HUES48 (cell line): Measurements from ENCODE around the gene ARHGAP31.
"Not testable (repeated sequence)": the region's sequence is repeated elsewhere in the genome, so short reads cannot be mapped to it uniquely, and the experiment has no call there.

ENCODE experiments used
- H3K27ac ChIP-seq: one replicate; pipeline ENCODE4 v1.7.0; 2013; ENCODE audit warnings: low read depth, low read length, inconsistent platforms
- H3K27me3 ChIP-seq: 2 replicates; pipeline ENCODE4 v1.6.1; 2013; ENCODE audit warnings: mild to moderate bottlenecking, low read length; ENCODE audit not compliant: control insufficient read depth, insufficient read depth
- H3K36me3 ChIP-seq: 2 replicates; pipeline ENCODE4 v1.6.1; 2013; ENCODE audit warnings: low read length; ENCODE audit not compliant: control insufficient read depth, insufficient read depth
- H3K4me1 ChIP-seq: 2 replicates; pipeline ENCODE4 v1.6.1; 2013; ENCODE audit warnings: mild to moderate bottlenecking, low read length; ENCODE audit not compliant: control insufficient read depth, insufficient read depth
- H3K4me3 ChIP-seq: 2 replicates; pipeline ENCODE4 v1.5.1; 2013; ENCODE audit warnings: mild to moderate bottlenecking, low read depth, low read length
- H3K9ac ChIP-seq: 2 replicates; pipeline ENCODE4 v1.6.1; 2013; ENCODE audit warnings: mild to moderate bottlenecking, low read depth, low read length, moderate library complexity
- H3K9me3 ChIP-seq: 2 replicates; pipeline ENCODE4 v1.6.1; 2013; ENCODE audit warnings: low read length; ENCODE audit not compliant: control insufficient read depth, insufficient read depth

ARHGAP31 gene

DNA sequence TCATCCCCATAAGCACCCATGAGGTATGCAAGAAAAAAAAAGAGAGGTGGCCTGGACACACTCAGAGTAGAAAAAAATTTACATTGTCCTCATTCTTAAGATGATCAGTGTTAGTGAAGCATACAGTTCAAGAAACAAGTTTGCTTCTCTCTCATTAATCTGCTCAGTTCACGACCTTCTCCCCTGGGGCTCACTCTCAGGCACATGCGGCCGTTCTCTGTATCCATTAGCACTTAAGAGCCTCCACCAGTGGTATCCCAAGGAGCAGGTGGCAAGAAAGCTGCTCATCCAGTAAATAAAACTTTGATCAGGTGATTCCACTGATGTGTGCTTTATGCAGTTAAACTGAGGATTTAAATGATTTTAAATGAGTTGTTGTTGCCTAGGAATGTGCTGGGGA lies 57.4 kb downstream of the ARHGAP31 start:
- Histone ChIP-seq H3K27ac (no peak overlapping the region), H3K4me1 (peaks cover 54% of the 10 kb centered on the region), H3K4me3 (no peak overlapping the region), H3K9me3 (no peaks in the 10 kb centered on the region), H3K27me3 (peaks cover 4% of the 10 kb centered on the region; the same call in 1 of the 2 replicates), H3K9ac (no peak overlapping the region), H3K36me3 (no peaks in the 10 kb centered on the region)

DNA sequence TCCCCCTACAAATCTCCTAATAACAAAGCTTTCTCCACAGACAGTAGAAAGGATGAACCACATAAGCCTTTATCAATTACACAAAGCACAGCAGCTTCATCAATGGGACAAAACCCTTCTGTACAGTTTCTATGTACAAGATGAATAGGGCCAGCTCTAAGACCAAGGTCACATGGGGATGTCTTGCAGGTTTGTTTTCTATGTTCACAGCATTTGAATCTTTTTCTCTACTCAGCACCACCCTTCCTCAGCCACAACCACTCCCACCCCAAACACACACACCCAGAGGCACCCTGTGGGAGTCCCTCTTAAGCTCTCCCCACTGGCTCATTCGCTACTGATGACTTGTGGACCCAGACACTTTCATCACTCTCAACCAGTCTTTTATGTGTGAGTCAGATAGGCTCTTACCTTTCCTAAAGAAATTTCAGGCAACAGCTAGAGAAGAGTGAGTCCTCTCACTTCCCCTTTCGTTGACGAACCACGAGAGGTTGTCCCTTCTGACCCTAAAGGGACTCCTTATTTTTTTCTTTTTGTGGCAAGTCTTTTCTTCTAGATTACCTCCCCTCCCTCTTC lies 57.9 kb downstream of the ARHGAP31 start:
- Histone ChIP-seq H3K27me3 (peaks cover 4% of the 10 kb centered on the region; the same call in 1 of the 2 replicates), H3K36me3 (no peaks in the 10 kb centered on the region), H3K9me3 (no peaks in the 10 kb centered on the region), H3K27ac (peak overlapping the region; percentile 15), H3K4me1 (peaks cover 51% of the 10 kb centered on the region), H3K9ac (no peak overlapping the region), H3K4me3 (no peak overlapping the region)

DNA sequence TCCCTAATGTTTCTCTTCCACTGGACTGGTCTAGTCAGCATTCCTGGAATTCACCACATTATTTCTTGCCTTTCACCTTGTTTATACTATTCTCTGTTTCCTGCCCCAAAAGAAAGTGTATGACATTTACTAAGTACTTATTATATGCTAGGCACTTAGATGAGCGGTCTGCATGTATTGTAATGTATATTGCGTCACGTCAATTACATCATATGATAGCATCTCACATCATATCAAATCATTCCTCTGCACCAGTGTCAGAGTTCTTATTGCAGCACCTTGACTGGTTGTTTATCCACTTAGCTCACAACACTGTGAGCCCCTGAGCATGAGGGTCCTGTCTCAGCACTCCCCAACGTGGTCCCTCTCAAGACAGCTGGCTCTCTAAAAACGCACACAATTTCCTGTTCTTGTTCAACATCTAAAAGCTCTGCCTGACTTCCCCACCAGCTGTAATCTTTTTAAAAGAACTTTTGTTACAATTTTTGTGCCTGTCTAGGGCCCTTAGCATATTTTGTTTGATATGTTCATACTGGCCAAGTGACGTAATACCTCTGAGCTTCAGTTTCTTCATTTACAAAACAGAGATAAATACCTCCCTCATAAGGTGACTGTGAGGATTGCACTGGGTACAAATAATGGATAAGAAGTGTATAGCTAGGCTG lies 58.8 kb downstream of the ARHGAP31 start:
- Histone ChIP-seq H3K36me3 (no peaks in the 10 kb centered on the region), H3K4me3 (no peak overlapping the region), H3K27me3 (no peaks in the 10 kb centered on the region), H3K4me1 (peaks cover 53% of the 10 kb centered on the region), H3K9ac (no peak overlapping the region; the same call in 1 of the 2 replicates), H3K9me3 (no peaks in the 10 kb centered on the region), H3K27ac (no peak overlapping the region)

DNA sequence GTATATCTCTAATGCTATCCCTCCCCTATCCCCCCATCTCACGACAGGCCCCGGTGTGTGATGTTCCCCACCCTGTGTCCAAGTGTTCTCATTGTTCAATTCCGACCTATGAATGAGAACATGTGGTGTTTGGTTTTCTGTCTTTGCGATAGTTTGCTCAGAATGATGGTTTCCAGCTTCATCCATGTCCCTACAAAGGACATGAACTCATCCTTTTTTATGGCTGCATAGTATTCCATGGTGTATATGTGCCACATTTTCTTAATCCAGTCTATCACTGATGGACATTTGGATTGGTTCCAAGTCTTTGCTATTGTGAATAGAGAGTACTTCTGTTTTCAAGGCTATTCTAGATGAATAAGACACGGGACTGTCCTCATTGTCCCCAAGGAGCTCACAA lies 61.4 kb downstream of the ARHGAP31 start:
- H3K36me3 ChIP-seq, H3K27me3 ChIP-seq, H3K27ac ChIP-seq, H3K4me3 ChIP-seq, H3K9ac ChIP-seq, H3K9me3 ChIP-seq: not testable (repeated sequence)
- H3K4me1 ChIP-seq: peaks cover 45% of the 10 kb centered on the region

DNA sequence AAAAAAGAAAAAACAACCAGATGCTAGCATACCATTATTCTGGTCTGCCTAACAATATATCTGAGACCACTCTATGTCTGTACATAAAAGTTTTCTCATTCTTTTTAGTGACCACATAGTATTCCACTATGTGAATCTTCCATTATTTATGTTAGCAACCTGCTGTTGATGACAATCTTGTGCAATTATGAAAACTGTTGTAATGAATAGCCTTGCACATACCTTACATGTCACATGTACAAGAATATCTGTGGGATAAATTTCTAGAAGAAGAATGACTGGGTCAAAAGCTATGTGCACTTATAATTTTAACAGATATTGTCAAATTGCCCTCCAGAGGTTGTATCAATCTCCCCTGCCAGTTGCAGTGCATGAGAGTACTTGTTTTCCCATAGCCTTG lies 62.5 kb downstream of the ARHGAP31 start:
- Histone ChIP-seq H3K4me1 (peaks cover 45% of the 10 kb centered on the region), H3K36me3 (no peaks in the 10 kb centered on the region), H3K4me3 (no peak overlapping the region), H3K27ac (no peak overlapping the region), H3K9me3 (no peaks in the 10 kb centered on the region), H3K9ac (no peak overlapping the region), H3K27me3 (no peaks in the 10 kb centered on the region)

DNA sequence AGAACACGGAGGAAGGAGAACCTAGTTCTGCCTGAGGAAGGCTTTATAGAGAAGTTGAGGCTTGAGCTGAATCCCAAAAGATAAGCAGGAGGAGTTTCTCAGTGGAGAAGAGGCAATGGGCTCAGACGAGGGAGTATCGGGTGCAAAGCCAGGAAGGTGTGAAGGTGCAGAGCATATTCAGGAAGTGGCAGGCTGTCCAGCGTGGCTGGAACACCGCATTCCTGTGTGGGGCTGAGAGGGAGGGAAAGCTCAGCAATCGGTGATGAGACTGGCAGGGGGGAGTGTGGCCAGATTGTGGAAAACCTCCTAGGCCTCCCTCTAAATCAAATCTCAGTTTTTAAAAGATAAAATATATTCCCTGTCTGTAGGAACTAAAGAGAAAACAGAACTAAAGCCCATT lies 63.0 kb downstream of the ARHGAP31 start:
- no peaks in the 10 kb centered on the region for H3K27me3 ChIP-seq
- no peak overlapping the region for H3K4me3 ChIP-seq
- H3K9me3 ChIP-seq: no peaks in the 10 kb centered on the region
- no peak overlapping the region for H3K9ac ChIP-seq
- peaks cover 41% of the 10 kb centered on the region for H3K4me1 ChIP-seq
- no peaks in the 10 kb centered on the region for H3K36me3 ChIP-seq
- H3K27ac ChIP-seq: no peak overlapping the region

DNA sequence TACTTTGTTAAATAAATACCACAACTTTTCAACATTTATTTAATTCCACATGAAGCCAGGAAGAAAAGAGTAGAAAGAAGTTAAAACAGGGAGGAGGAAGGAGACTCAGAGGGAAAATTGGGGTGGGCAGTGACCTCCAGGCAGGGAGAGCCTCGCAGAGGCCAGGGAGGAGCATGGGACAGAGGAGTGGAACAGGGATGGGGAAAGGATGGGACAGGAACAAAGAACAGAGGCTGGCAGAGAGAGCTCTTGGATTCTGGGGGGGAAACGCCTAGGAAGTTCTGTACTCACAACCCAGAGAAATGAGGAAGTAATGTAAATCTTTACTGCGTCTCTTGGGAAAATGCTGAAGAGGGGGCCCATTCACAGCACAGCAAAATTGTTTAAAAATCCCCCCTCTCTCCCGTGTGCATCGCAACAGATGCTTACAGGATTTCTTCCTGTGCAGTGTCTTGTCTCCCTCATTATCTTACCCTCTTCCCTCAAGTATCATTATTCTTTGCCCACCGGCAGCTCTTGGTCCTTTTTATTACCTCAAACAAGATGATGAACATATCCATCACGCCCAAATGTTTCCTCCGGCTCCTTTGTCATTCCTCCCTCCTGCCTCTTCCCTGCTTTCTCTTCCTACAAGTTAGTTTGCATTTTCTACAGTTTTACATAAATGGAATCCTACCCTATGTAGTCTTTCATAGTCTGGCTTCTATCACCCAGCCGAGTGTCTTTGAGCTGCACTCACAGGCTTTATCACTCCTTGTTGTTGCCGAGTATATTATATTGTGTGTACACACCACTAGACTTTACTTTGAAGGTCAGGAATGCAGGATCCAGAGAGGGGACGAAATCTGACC lies 65.5 kb downstream of the ARHGAP31 start:
- H3K36me3 ChIP-seq: no peaks in the 10 kb centered on the region
- H3K9me3 ChIP-seq: no peaks in the 10 kb centered on the region
- H3K4me3 ChIP-seq: no peak overlapping the region; the same call in 1 of the 2 replicates
- no peaks in the 10 kb centered on the region for H3K27me3 ChIP-seq
- H3K9ac ChIP-seq: peak overlapping the region; percentile 37; the same call in 1 of the 2 replicates
- peaks cover 29% of the 10 kb centered on the region for H3K4me1 ChIP-seq
- H3K27ac ChIP-seq: peak overlapping the region; percentile 80

DNA sequence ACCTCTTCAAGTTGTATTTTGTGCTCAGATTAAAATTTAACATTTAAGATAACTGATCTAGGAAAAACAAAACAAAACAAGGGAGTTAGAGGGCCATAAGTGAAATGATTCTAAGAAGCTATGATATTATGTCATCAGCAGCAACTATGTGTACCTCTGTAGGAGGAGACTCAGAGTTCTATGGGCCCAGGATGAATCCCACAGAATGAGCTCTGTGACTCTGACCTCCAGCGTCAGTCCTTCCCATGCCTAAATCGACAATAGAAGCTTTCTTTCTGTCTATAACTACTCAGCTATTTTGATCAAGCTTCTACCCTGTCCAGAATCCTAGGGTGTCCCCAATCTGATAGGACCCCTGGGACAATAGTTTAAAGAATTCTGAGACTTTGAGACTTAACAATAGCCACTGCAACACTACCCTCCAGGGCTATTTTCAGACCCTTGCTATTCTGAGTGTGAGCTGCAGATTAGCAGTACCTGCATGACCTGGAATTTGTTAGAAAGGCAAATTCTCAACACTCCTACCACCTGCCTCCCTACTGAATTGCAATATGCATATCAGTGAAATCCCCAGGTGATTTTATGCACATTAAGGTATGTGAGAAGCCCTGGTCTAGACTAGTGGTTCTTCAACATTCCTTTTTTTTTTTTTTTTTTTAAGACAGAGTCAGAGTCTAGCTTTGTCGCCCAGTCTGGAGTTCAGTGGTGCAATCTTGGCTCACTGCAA lies 66.7 kb downstream of the ARHGAP31 start:
- Histone ChIP-seq H3K9ac (peak overlapping the region; percentile 4; the same call in 1 of the 2 replicates), H3K27me3 (no peaks in the 10 kb centered on the region), H3K27ac (peak overlapping the region; percentile 80), H3K4me3 (peak overlapping the region; percentile 30; the same call in 1 of the 2 replicates), H3K36me3 (no peaks in the 10 kb centered on the region), H3K9me3 (no peaks in the 10 kb centered on the region), H3K4me1 (peaks cover 33% of the 10 kb centered on the region)

DNA sequence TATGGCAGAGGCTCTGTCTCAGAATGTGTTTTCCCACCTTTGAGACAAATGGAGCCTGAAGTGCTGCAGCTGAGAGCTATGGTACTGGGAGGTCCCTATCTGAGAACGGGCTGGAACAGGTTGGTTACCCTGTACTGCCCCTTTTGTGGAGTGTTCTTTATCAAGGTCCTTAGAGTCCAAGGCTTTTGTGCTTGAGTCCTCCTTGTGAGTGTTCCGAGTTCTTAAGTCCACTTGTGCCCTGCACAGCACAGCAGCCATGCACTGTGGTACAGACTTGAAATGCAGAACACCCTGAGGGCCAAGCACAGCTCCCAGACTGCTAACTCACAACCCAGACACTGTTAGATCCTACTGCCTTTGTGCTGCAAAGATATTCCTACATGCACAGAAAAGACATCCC lies 67.8 kb downstream of the ARHGAP31 start:
- H3K27ac ChIP-seq: no peak overlapping the region
- H3K9me3 ChIP-seq: no peaks in the 10 kb centered on the region
- H3K4me3 ChIP-seq: no peak overlapping the region
- H3K4me1 ChIP-seq: peaks cover 33% of the 10 kb centered on the region
- no peak overlapping the region for H3K9ac ChIP-seq
- no peaks in the 10 kb centered on the region for H3K36me3 ChIP-seq
- no peaks in the 10 kb centered on the region for H3K27me3 ChIP-seq

DNA sequence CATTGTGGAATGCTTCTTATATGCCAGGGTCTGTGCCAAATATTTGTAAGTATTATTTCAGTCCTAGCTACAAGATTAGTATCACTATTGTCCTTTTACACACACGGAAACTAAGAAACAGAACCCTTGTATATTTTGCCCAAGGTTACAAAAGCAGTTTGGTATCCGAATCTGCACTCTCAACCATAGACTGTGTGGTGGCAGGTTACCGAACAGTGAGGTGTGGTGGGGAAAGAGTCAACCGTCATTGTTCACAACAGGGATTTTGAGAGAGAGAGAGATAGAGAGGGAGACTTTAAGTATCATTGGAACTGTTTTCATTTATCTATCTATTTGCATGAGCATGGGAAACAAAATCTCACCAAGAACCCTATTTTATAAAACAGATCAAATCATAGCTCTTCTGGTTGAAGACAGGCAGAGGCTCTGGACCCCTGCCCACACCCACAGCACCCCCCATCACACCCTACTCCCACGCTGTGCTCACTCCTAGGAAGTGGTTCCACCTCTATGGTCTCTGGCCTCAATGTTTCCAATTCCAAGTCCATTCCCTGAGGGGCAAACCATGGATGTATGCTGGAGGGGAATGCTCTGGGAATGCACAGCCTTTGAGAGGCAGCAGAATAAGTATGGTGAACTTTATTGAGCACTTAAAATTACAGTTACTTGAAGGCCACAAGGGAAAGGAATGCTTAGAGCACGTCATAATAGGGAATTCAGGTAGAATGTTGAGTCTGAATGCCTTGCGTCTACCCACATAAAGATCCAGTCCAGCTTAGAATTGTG lies 69.0 kb downstream of the ARHGAP31 start:
- no peak overlapping the region for H3K27ac ChIP-seq
- no peaks in the 10 kb centered on the region for H3K36me3 ChIP-seq
- peaks cover 31% of the 10 kb centered on the region for H3K4me1 ChIP-seq
- no peaks in the 10 kb centered on the region for H3K9me3 ChIP-seq
- H3K9ac ChIP-seq: no peak overlapping the region
- H3K4me3 ChIP-seq: no peak overlapping the region
- no peaks in the 10 kb centered on the region for H3K27me3 ChIP-seq
